ENCODE data around the gene RNF166.

The RNF166 gene

DNA sequence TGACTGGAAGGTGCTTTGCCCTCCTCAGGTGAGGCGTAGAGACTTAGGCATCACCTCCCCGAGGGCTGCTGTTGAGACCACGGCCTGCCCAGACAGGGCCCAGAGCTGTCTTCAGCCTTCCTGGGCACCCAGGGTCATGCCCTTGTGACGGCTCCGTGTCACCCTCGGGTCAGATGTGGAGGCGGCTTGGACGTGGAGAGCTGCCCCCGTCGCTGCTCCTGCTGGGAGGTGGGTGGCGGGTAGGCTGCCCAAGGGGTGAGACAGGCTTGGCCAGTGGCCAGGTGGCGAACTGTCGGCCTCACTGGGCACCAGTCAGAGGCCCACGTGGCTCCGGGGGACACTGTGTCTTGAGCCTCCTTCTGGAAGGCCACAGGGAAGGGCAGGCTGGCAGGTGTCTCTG lies 11.0 kb downstream of the RNF166 start:
- DNase-seq (ENCODE audit: low read depth, low spot score), result no peak
- no peak overlapping the region for H3K27ac ChIP-seq

DNA sequence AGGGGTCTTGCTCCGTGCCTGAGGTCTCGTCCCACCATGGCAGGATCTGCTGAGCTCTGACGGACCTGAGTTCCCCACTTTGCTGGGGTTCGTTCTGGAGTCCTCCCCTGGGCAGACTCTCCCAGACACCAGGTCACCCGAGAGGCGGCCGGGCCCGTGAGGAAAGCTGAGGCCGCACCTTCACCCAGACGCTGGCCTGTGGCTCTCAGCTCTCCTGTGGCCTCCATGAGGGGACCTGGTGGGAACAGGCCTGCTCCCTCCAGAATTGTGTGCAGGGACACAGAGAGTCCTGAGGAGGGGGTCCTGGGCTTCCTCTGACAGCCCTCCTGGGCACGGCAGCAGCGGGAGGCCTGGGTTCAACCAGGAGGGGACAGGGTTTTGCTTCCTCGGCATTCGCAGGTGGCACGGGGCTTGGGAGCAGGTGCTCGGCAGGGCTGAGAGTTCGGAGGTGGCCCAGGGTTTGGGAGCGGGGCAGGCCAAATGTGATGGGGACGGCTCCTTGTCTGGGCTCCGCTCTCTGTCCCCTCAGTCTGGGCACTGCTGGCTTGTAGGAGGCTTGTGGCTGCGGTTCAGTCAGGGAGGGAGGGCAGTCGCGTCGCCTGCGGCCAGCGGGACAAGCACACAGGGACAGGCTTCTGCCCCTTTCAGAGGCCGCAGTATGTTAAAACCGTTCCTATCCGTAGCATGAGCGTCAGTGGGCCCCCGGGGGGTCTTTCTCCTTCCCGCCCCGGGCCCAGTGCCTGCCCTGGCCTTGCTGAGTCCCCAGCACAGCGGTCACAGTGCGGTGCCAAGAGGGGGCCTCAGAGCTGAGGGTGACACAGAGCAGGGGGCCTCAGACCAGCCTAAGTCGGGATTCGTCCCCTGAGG lies 11.8 kb downstream of the RNF166 start:
- H3K27ac ChIP-seq, result no peak overlapping the region
- no peak for DNase-seq (ENCODE audit: low read depth, low spot score)

DNA sequence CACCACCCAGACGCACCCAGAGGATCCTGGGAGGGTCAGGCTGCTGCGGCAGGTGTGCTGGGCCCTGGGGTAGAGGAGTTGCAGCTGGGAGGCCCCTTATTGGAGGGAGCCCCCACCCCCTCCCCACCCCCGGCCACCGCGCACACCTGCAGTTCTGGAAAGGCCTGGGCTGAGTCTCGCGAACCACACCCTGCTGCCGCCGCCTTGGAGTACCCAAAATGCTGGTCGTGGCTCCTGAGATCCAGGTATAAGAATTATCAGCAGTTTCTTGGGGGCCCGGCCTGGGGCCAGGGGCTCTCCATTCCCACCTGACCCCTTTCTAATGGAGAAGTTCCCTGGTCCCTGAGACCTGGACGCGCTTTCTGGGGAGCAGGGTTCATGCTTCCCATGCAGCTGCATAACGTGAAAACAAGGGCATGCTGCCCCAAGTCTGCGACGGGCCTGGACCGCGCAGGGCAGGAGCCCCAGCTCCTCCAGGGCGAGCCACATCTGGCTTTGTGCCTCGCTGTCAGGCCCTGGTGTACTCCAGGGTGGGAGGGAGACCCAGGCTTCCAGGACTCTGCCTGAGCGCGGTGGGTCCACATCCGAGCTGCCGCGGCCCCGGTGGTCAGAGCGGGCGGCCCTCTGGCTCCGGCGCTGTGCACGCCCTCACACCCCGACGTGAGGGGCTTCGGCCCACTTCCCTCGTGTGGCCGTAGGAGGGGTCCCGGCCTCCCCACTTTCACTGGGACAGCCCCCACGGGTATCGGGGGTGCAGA lies 12.6 kb downstream of the RNF166 start:
- H3K27ac ChIP-seq, result no peak overlapping the region
- DNase-seq (ENCODE audit: low read depth, low spot score), result no peak

DNA sequence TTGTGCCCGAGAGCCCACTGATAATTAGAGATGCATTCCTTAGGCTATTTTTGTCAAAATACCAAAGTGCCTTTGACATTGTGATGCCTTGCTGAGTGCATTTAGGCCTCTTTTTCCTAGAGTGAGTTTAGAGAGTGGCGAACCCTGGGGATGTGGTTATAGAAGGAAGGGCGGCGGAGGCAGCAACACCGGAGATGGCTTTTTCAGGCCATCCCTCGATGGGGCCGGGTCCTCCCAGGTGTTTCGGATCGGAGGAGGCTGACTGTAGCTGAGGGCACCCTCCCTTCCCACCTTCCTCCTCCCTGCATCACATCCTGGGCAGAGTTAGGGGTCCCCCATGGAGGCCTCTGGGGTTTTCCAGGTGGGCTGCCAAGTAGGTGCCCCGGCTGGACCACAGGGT lies 13.3 kb downstream of the RNF166 start:
- DNase-seq (ENCODE audit: low read depth, low spot score), result no peak
- H3K27ac ChIP-seq, result no peak overlapping the region

DNA sequence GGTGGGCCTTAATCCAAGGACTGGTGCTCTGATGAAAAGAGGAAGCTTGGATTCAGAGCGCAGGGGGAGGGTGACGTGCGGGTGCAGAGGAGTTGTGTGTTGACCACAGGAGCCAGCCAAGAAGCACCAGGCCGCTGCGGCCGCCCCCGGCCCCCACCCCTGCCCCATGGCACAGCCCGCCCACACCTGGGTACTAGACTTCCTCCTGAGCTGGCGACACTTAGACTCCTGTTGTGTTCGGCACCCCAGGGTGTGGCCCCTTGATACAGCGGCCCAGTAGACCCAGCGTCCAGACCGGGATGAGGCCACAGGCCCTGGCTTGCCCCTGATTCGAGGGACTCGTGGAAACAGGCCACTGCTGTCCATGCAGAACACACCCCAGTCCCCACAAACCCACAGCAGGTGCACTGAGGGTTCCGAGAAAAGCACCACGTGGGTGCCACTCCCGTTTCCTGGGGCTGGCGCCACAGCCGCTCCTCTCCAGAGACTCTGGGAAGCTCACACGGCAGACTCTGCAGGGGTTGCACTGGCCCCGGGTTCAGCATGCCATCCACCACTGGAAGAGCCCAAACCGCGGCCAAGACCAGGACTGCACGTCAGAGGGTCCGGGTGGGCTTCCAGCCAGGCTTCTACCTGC lies 14.2 kb downstream of the RNF166 start:
- DNase-seq (ENCODE audit: low read depth, low spot score), result no peak

DNA sequence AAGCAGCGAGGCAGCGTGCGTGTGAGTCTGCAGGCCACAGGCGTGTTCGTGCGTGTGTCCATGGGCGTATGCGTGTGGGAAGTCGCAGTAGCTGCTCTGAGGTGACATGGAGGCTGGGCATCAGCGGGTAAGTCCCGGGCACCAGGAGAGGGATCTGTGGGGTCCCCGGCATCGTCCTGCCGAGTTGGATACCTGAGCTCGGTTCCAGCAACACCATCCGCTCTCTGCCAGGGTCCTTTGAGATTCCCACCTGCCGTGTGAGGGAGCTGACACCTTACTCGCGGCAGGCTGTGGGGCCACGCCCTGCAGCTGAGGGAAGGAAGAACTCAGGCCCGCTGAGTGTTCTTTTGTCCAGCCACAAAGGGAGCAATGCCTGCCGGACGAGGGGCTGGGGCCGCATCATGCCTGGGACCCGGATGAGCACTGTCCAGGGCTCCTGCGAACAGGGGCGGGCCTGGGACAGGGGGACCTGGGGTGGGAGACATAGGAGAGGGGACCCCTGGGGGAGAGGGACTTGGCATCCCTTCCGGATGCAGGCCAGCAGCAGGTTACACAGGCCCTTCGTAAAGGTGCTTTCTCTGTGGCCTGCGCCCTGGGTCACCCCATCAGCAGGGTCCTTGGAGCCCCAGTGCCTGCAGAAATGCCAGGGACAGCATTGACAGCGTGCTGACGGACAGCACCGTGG lies 14.9 kb downstream of the RNF166 start:
- H3K27ac ChIP-seq, result no peak overlapping the region
- no peak for DNase-seq (ENCODE audit: low read depth, low spot score)

More for the DNA sequence above, 14.2 kb downstream of the RNF166 start:
- no peak overlapping the region for H3K27ac ChIP-seq

DNA sequence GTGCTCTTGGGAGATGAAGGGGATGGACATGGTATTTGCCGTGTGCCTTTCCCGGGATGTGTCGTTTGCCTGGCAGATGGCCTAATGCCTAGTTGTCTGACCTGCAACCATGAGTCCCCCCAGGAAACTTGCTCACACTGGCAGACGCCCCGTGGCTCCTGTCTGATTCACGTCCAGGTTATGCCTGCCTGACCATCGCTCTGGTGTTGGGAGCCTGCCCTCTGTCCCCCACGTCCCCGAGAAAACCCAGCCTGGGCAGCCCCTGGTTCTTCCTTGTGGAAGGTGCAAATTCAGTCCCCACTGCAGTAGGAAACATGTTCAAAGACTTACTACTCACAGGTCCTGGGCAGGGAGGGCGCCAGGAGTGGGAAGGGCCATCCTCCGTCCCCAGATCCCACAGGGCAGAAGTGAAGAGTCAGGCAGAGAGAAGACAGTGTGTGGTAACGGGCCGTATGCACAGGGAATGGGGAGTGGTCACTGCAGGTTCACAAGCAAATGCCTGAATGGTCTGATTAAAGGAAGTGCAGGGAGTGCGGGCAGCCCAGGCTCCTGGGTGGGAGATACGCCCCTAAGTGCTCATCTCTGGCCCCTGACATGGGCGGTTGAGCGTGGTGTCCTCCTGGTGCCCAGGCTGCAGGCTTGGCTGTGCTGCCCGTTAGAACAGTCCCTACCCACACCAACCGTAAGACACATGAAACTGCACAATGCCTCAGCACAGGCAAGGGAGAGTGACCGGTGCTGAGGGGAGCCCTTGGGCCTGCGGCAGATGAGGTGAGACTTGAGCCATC lies 15.7 kb downstream of the RNF166 start:
- no peak overlapping the region for H3K27ac ChIP-seq

DNA sequence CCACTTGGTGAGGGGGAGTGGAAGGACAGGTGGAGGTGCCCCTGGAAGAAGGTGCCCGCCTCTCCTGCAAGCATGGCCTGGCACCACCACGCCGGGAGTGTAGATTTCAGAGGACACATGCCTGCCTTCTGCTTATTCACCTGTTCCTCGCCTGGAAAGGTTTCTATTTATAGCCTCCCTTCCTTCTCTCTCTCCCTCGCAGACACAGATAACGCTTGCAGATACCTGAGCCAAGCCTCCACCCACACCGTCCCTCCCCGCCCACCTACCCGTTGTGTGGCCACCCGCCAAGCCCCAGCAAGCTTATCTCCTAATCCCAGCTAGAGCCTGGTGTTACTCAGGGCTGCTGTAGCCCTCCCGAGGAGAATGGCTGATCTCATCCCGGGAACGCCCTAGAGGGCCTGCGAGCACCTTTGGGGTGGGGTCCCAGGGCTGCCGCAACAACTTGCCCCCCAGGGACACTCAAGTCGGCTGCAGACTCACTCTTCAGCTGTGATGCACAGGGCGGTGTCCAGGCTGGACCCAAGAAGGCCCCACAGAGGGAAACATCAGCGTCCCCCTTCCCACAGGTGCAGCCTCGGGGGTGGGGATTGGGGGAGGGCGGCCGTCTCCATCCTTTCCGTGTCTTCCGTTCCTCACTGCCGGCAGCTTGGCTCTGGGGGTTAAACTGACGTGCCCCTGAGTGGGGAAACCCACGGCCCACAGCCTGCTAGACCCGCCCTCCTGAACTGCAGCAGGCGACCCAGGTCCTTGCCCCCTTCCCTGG lies 18.0 kb downstream of the RNF166 start:
- no peak overlapping the region for H3K27ac ChIP-seq
- no peak for DNase-seq (ENCODE audit: low read depth, low spot score)

More for the DNA sequence above, 15.7 kb downstream of the RNF166 start:
- DNase-seq (ENCODE audit: low read depth, low spot score), result no peak

DNA sequence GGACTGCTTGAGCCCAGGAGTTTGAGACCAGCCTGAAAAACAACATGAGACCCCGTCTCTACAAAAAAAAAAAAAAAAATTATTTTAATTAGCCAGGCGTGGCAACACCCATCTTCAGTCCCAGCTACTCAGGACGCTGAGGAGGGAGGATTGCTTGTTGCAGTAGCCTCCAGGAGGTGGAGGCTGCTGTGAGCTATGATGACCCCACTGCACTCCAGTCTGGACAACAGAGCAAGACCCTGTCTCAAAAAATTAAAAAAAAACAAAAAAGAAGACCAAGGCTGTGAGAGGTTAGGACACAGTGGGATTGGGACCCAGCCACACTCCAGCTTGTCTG lies 18.6 kb downstream of the RNF166 start:
- H3K27ac ChIP-seq, result no peak overlapping the region
- no peak for DNase-seq (ENCODE audit: low read depth, low spot score)

DNA sequence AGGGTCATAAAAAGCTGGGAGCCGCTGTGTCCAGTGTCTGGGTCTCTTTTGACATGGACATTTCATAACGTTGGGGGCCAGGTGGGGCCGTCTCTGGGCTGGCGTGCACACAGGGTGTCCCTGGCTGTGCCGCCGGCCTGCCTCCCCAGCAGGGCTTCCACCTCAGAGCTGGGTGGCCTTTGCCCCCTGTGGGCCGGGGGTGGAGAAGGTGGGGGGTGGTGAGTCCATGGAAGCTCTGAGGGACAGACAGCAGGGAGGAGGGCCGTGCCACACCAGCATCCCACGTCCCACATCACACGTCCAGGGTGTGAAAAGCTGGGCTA lies 19.0 kb downstream of the RNF166 start:
- DNase-seq (ENCODE audit: low read depth, low spot score), result no peak
- H3K27ac ChIP-seq, result no peak overlapping the region

DNA sequence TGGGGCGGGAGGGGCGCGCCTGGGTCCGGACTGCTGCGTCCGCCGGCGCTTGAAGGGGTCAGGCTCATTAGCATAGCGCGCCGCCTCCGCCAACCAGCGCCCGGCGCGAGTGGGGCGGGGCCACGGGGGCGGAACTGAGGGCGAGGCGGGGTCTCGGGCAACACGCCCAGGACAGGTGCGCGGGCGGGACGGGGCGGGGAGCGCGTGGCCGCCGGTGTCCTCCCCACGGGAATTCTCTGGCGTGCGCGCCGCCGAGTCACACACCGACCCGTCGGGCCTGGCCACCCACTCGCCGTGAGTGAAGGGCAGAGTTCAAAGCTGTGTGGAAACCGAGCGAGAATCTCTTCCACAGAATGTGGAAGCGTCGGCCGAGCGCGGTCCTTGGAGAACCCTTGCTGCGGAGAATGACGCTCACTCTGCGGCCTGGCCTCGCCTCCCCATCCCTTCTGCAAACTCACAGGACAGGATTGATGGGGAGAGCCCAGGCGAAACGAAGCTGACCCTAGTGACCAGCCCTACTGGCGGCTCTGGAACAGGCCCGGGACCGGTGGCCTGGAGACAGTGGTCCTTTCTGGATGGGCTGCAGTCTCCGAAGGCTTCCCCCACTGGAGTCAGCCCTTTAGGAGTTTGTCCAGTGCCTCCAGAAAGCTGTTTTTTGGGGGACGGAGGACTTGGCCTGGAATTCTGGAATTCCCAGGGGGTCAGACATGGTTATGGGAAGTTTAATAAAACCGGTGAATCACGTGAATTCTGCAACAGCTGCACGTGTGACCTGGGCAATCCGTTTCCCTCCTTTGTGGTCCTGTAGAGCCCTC lies 19.6 kb downstream of the RNF166 start, which contains the start of gene SNAI3:
Gene SNAI3, minus strand, starts transcription at position 69 of the 815 bp plus-strand sequence. CDS start 101 bp downstream, outside the sequence.
- H3K27ac ChIP-seq, result no peak within 1 kb of the TSS
- DNase-seq (ENCODE audit: low read depth, low spot score), result no peak

DNA sequence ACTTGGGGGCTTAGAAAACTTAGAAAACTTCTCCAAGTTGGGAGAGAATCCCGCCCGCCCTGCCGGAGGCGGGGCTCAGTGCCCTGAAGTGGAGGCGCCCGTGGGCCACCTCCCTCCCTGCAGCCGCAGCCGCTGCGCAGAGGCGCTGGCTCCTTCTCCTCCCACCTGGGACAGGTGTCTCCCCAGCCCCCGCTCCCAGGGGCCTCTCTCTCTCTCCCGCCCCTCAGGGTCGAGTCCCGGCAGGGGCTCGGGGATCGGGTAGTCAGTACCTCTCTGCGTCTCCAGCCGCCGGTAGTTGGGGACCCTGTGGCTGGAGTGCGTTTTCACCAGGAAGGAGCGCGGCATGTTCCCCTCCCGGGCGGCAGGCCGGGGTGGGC lies 20.2 kb downstream of the RNF166 start:
- no peak for DNase-seq (ENCODE audit: low read depth, low spot score)

DNA sequence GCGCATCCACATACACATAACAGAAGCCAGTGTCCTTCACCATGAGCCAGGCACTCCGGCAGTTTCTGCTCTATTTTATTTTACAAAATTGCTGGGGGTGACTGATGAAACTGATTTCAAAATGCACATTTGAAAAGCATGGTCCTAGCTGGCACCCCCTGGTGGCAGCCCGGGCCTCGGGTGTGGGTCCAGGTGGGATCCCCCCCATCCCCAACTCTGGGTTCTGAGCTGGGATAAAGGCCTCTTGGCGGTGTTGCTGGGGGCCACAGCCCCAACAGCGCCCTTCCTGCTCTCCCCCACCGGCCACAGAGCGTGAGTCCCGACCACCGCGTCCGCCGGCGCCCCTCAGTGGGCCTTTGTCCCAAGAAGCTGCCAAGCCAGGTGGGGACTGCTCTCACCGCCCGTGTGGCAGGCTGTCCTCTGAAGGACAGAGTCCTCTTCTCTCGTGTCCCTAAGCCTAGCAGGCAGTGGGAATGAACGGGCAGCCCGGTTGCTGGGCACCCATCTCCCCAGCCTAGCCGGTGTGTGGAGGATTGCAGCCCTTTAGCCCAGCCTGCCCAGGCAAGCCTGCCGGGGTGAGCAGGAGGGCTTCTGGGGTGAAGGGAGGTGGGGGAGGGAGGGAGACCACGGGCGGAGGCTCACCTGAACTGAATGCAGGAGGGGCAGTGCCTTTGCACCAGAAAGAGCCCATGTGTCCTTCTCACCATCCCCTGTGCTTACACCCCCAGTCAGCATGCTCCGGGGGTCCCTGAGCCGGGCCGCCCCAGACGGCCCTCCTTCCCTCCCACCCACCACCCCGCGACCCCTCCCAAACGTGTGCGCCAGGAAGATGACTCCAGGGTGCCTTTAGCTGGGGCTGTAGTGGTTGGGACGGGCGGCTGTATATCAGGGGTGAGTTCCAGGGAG lies 20.8 kb downstream of the RNF166 start:
- H3K27ac ChIP-seq, result no peak overlapping the region
- DNase-seq (ENCODE audit: low read depth, low spot score), result no peak

More for the DNA sequence above, 20.2 kb downstream of the RNF166 start:
- no peak overlapping the region for H3K27ac ChIP-seq

DNA sequence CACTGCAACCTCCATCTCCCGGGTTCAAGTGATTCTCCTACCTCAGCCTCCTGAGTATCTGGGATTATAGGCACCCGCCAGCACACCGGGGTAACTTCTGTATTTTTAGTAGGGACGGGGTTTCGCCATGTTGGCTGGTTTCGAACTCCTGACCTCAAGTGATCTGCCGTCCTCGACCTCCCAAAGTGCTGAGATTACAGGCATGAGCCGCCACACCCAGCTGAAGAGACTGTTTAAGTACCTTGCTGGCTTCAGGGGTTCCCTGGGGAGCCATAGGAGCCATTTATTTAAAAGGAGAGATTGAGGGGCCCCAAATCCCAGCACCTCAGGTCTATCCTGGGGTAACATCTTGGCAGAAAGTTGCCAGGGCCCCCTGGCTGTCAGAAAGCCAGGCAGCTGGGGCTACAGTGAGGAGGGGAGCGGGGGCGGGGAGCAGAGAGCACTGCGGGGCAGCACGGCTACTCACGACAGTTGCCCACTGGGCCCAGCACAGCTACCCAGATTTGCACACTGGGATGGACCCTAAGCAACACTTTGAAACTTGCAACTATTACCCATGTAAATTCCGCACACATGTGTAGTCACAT lies 21.5 kb downstream of the RNF166 start:
- no peak for DNase-seq (ENCODE audit: low read depth, low spot score)
- no peak overlapping the region for H3K27ac ChIP-seq

DNA sequence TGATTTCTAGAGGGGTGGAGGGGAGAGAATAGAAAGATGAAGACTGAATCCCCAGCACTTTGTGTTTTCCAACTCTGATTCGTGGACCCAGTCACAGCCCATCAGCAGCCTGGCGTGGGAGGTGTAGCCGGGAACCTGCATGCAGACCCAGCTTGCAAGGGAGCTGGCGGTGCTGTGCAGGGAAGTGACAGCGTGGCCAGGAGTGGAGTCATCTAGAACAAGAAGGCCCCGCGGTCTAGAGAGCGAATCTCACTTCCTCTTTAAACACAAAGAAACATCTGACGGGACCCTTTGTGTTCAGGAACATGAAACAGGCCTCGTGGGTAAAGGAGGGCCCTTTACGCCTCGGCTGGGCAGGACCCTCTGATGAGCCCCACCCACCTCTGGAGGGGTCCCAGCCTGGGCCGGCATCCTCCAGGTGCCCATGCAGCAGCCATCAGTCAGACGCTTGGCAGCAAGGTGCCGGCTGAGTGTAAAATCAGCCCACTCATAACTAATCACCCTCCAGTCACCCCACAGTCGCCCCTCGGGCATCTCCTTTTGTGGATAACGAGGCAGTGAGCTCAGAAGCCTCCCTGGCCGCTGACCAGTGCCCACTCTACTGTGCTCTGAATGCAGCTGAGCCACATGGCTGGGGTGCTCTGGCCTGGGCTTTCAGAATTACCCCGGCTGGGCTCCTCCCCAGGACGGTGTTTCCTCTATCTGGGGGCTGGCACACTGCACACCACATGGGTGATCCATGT lies 24.3 kb downstream of the RNF166 start:
- no peak for DNase-seq (ENCODE audit: low read depth, low spot score)
- H3K27ac ChIP-seq, result no peak overlapping the region

DNA sequence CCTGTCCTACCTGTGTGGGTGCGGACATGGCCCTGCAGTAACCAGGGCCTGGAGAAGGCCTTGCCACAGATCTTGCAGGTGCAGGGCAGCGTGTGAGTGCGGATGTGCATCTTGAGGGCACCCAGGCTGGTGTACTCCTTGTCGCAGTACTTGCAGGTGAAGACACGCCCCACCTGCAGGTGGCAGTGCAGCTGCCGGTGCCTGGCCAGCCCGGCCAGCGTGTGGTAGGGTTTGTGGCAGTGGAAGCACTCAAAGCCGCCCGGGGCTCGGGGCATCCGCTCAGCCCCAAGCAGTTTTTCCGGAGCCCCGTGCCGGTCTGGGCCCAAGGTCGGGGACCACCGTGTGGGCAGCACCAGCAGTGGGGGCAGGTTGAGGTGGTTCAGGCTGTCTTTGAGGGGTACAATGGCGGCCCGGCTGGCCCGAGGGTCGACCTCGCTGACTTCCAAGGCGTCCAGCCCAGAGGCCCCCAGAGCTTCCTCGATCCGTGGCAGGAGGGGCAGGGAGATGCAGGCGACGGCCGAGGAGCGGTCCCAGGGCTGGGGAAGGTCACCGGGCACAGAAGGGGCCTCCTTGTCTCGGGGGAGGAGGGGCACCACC lies 25.0 kb downstream of the RNF166 start:
- H3K27ac ChIP-seq, result no peak overlapping the region
- DNase-seq (ENCODE audit: low read depth, low spot score), result no peak

Data from epithelial cell of prostate (primary cell).